NCI-H2107 treated with DMSO at 0.1 percent for 48 hours (cell line): Measurements from ENCODE around the gene NOP56.

Source experiments
- DNase-seq: peaks from one replicate; lab custom pipeline; 2025; ENCODE audit not compliant: unreplicated experiment; lab: John Stamatoyannopoulos, UW

The NOP56 gene

DNA sequence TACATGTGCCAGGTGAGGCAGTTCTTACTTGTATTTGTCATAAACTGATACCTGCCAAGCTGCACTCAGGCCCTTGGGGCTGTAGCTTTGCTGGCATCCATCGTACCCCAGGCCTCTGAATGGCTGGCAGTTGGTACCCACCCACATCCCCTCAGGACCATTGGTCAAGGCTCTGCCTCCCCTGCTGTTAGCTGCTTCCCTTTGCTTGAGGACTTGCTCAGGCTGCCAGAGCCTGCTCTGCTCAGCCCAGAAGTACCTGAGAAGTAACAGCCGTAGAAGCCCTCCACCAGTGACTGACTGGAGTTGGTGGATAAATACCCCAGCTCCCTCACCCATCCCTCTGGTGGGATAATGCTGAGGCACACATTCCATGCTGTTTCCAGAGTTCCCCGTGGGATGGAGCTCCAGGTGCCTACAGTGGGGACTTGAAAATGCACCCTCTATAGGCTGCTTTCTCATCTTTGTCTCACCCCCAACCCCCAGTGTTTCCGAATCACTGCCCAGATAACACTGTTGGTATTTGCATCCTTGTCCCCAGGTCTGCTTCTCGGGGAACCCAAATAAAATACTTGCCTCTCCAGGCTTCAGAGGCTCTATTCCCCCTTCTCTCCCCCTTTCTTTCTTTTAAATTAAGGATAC is 47.5 kb downstream of the NOP56 start:
- DNase-seq = no peak

- DNase-seq = no peak
Observed at GRCh38 chr20:2700913-2701620, 48.6 kb downstream of the NOP56 start.

GRCh38 chr20:2701671-2702081 is 49.2 kb downstream of the NOP56 start:
- no peak for DNase-seq

DNA sequence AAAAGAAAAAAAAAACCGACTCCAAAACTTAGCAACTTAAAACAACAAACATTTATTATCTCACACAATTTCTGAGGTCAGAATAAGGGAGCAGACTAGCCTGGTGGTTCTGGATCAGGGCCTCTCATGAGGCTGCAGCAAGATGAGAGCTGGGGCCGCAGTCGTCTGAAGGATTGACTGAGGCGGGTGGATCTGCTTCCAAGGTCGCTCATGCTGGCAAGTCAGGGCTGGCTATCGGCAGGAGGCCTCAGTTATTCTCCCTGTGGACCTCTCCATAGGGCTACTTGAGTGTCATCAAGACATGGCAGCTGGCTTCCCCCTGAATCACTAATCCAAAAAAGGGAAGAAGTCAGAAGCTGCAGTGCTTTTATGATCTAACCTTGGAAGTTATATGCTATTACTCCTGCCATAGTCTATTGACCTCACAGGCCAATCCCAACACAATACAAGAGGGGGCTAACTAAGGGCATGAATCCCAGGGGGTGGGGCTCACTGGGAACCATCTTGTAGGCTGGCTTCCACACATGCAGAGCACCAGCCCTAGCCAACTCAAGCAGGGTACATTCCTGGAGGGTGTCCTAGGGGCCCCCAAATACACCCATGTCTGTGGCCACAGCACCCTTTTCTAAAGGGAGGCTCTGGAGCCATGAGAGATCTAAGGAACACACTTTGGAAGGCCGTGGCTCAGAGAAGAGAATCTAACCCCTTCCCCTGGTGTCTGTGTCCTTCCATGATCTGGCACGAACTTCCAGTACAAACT is 51.5 kb downstream of the NOP56 start:
- DNase-seq = no peak

- DNase-seq = no peak
Observed at GRCh38 chr20:2705931-2706645, 53.7 kb downstream of the NOP56 start.

DNA sequence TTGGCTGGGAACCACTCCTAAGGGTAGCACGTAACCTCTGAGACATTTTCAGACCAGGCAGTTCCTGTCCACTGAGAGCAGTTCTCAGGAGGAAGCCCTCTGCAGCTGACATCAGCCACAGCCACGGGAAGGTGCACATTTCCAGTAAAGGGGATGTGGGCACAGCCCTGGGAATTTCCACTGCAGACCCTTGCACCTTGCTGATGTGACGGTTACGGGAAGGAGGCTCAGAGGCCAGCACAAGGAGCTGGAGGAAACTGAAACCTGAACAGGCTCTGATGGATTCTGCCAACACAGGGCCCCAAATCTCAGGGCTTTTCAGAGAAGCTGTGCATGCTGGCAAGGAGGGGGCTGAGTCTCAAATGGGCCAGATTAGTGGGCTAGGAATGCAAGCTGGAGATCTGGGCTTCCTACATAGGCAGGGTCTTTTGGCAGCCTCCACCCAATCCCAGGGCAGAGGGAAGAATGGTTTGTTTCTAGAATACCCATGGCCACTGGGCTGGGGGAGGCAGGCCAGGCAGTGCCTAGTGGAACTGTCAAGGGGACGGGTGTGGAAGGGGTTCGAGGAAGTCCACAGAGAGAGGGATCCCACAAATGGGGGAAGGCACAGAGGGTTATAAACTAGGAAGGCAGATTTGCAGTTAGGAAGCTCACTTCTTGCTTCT is 54.4 kb downstream of the NOP56 start:
- DNase-seq = no peak

DNA sequence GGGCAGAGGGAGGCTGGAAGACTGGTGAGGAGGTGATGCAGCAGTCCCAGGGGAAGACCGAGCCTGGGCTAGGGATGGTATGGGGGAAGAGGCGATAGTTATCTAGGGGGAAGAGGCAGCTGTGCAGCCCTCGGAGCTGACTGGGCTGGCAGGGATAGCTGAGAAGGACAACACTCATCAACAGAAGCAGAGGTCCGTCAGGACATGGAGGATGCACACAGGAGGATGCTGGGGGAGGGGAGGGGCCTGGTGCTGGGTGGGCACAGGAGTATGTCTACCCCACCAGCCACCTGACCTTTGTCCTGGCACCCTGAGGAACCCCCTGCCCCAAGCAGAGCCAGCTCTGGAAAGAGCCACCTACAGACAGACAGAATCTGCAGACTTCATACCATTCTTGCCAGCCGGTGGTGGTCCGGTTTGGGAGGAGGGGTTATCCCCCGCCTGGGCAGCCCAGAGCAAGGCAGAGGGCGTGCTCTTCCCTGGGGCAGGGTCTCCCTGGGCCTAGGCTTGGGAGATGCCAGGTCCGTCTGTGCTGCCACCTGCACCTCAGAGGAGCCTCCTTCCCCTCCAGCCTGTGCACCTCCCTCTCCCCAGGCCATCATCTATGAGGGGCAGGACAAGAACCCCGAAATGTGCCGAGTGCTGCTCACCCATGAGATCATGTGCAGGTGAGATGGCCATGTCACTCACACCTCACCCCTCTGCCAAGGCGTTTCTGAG is 55.1 kb downstream of the NOP56 start:
- DNase-seq = no peak
